ACC112 (cell line): ENCODE data around the gene CAPZB.

Experiments used
- H2AFZ ChIP-seq: fragments of 200-600 bp; sonication (generic); one replicate; pipeline ENCODE4 v1.6.0; 2017; ENCODE audit warnings: antibody characterized with exemption, low read length; ENCODE audit not compliant: unreplicated experiment
- H3K27ac ChIP-seq: fragments of 200-600 bp; sonication (generic); 2 replicates; pipeline ENCODE4 v1.5.1; 2014; ENCODE audit warnings: low read depth, mild to moderate bottlenecking, antibody characterized with exemption, low read length, moderate library complexity
- H3K27me3 ChIP-seq: fragments of 200-600 bp; sonication (generic); 2 replicates; pipeline ENCODE4 v1.6.1; 2014; ENCODE audit warnings: mild to moderate bottlenecking, antibody characterized with exemption, low read length, moderate library complexity, mixed read lengths; ENCODE audit not compliant: insufficient read depth
- H3K36me3 ChIP-seq: fragments of 200-600 bp; sonication (generic); 2 replicates; pipeline ENCODE4 v1.6.1; 2016; ENCODE audit warnings: mild to moderate bottlenecking, antibody characterized with exemption, low read length, moderate library complexity, mixed read lengths; ENCODE audit not compliant: insufficient read depth
- H3K4me1 ChIP-seq: fragments of 200-600 bp; sonication (generic); one replicate; pipeline ENCODE4 v1.6.1; 2016; ENCODE audit warnings: low read length, mixed read lengths; ENCODE audit not compliant: insufficient read depth, unreplicated experiment, control insufficient read depth
- H3K4me3 ChIP-seq: fragments of 200-600 bp; sonication (generic); 2 replicates; pipeline ENCODE4 v1.5.1; 2014; ENCODE audit warnings: mild to moderate bottlenecking, low read depth, low read length
- H3K79me2 ChIP-seq: fragments of 200-600 bp; sonication (generic); one replicate; pipeline ENCODE4 v1.6.0; 2016; ENCODE audit warnings: low read length; ENCODE audit not compliant: control insufficient read depth, unreplicated experiment, insufficient read depth

The CAPZB gene

GRCh38 chr1:19405761-19406487, 79.4 kb downstream of the CAPZB start:
- no peaks in the 10 kb centered on the region for H3K27me3 ChIP-seq
- peaks cover 86% of the 10 kb centered on the region for H3K79me2 ChIP-seq
- H2AFZ ChIP-seq = no peak overlapping the region
- H3K36me3 ChIP-seq = peaks cover 16% of the 10 kb centered on the region; the same call in 1 of the 2 replicates
- H3K4me3 ChIP-seq = no peak overlapping the region
- no peak overlapping the region for H3K27ac ChIP-seq
- peaks cover 7% of the 10 kb centered on the region for H3K4me1 ChIP-seq

- H2AFZ ChIP-seq = no peak overlapping the region
These were observed 80.1 kb downstream of the CAPZB start for GRCh38 chr1:19405195-19405760.

GRCh38 chr1:19404748-19405147, 80.6 kb downstream of the CAPZB start:
- Histone ChIP-seq H3K27ac (no peak overlapping the region), H3K27me3 (no peaks in the 10 kb centered on the region), H2AFZ (no peak overlapping the region), H3K36me3 (peaks cover 16% of the 10 kb centered on the region; the same call in 1 of the 2 replicates), H3K79me2 (peaks cover 91% of the 10 kb centered on the region), H3K4me3 (no peak overlapping the region), H3K4me1 (peaks cover 7% of the 10 kb centered on the region)

More at GRCh38 chr1:19405195-19405760, 80.1 kb downstream of the CAPZB start:
- Histone ChIP-seq H3K4me1 (peaks cover 7% of the 10 kb centered on the region), H3K36me3 (peaks cover 16% of the 10 kb centered on the region; the same call in 1 of the 2 replicates), H3K27me3 (no peaks in the 10 kb centered on the region), H3K27ac (no peak overlapping the region), H3K79me2 (peaks cover 91% of the 10 kb centered on the region), H3K4me3 (no peak overlapping the region)

GRCh38 chr1:19403256-19403655, 82.1 kb downstream of the CAPZB start:
- no peak overlapping the region for H2AFZ ChIP-seq
- peaks cover 88% of the 10 kb centered on the region for H3K79me2 ChIP-seq
- H3K27me3 ChIP-seq = no peaks in the 10 kb centered on the region
- peaks cover 11% of the 10 kb centered on the region; the same call in 1 of the 2 replicates for H3K36me3 ChIP-seq
- H3K4me1 ChIP-seq = peaks cover 16% of the 10 kb centered on the region
- no peak overlapping the region for H3K27ac ChIP-seq
- no peak overlapping the region for H3K4me3 ChIP-seq

GRCh38 chr1:19402031-19402813, 83.1 kb downstream of the CAPZB start:
- Histone ChIP-seq H3K4me1 (peaks cover 27% of the 10 kb centered on the region), H3K4me3 (no peak overlapping the region), H2AFZ (no peak overlapping the region), H3K36me3 (peaks cover 11% of the 10 kb centered on the region; the same call in 1 of the 2 replicates), H3K27me3 (no peaks in the 10 kb centered on the region), H3K79me2 (peaks cover 88% of the 10 kb centered on the region), H3K27ac (no peak overlapping the region)

- H3K79me2 ChIP-seq = peaks cover 88% of the 10 kb centered on the region
- H3K27ac ChIP-seq = no peak overlapping the region
- H2AFZ ChIP-seq = no peak overlapping the region
- peaks cover 27% of the 10 kb centered on the region for H3K4me1 ChIP-seq
- peaks cover 11% of the 10 kb centered on the region; the same call in 1 of the 2 replicates for H3K36me3 ChIP-seq
- H3K27me3 ChIP-seq = no peaks in the 10 kb centered on the region
- no peak overlapping the region for H3K4me3 ChIP-seq
These were observed 83.8 kb downstream of the CAPZB start for GRCh38 chr1:19401535-19401889.

GRCh38 chr1:19400875-19401534, 84.3 kb downstream of the CAPZB start:
- no peak overlapping the region for H3K4me3 ChIP-seq
- peaks cover 88% of the 10 kb centered on the region for H3K79me2 ChIP-seq
- H3K4me1 ChIP-seq = peaks cover 27% of the 10 kb centered on the region
- peak overlapping the region; percentile 75; the same call in 1 of the 2 replicates for H3K27ac ChIP-seq
- no peak overlapping the region for H2AFZ ChIP-seq
- no peaks in the 10 kb centered on the region for H3K27me3 ChIP-seq
- H3K36me3 ChIP-seq = peaks cover 11% of the 10 kb centered on the region; the same call in 1 of the 2 replicates

- Histone ChIP-seq H3K27me3 (no peaks in the 10 kb centered on the region), H3K79me2 (peaks cover 88% of the 10 kb centered on the region), H3K4me1 (peaks cover 32% of the 10 kb centered on the region), H3K4me3 (no peak overlapping the region), H3K27ac (peak overlapping the region; percentile 75; the same call in 1 of the 2 replicates), H3K36me3 (peaks cover 9% of the 10 kb centered on the region; the same call in 1 of the 2 replicates), H2AFZ (no peak overlapping the region)
These were observed 85.1 kb downstream of the CAPZB start for GRCh38 chr1:19400192-19400611.

- peaks cover under 1% of the 10 kb centered on the region; the same call in 1 of the 2 replicates for H3K36me3 ChIP-seq
- peak overlapping the region; percentile 75 for H3K27ac ChIP-seq
- peaks cover 32% of the 10 kb centered on the region for H3K4me1 ChIP-seq
- H2AFZ ChIP-seq = no peak overlapping the region
- peaks cover 89% of the 10 kb centered on the region for H3K79me2 ChIP-seq
- H3K27me3 ChIP-seq = no peaks in the 10 kb centered on the region
- H3K4me3 ChIP-seq = no peak overlapping the region
These were observed 87.0 kb downstream of the CAPZB start for GRCh38 chr1:19398309-19398760.
